PC-3 (cell line): ENCODE measurements around the gene ANKRD62. TPM values are rescaled to one million over a fixed set of nuclear protein-coding genes. Genes with fewer than 3 reads are reported as not detected.
A peak's percentile ranks its signal among the peaks of the same experiment; 100 is the strongest.

Source experiments
- ATAC-seq: fragments of 200-7000 bp; cut with Tn5 transposase; 2 replicates; pipeline ENCODE4 v1.9.1; 2020; ENCODE audit warnings: mild to moderate bottlenecking, moderate library complexity
- BruUV-seq: library from RNA; stranded (reverse); fragments of 400-500 nt; replicated peaks from 2 replicates; lab custom pipeline; 2021; lab: Mats Ljungman, UMichigan
- CTCF ChIA-PET: fragments of 300-600 bp; sonication (Branson Sonifier 250); formaldehyde crosslinking; loops from one replicate; lab custom pipeline; 2022; ENCODE audit warnings: antibody characterized with exemption; lab: Charles Lee
- POLR2A ChIA-PET: fragments of 300-600 bp; sonication (Branson Sonifier 250); formaldehyde crosslinking; loops from one replicate; lab custom pipeline; 2022; ENCODE audit warnings: antibody characterized with exemption; ENCODE audit not compliant: unreplicated experiment; lab: Charles Lee
- DNase-seq: peaks from one replicate; pipeline ENCODE4 v3.0.0-alpha.2; 2015
- H2AFZ ChIP-seq: fragments of 300-600 bp; sonication (generic); 2 replicates; pipeline ENCODE4 v1.6.0; 2016; ENCODE audit warnings: antibody characterized with exemption, low read length
- H3F3A ChIP-seq: fragments of 300-600 bp; sonication (generic); one replicate; pipeline ENCODE4 v1.6.0; 2017; ENCODE audit warnings: antibody characterized with exemption, low read length, control low read depth, mild to moderate bottlenecking; ENCODE audit not compliant: unreplicated experiment
- H3K27ac ChIP-seq: fragments of 300-600 bp; sonication (generic); 2 replicates; pipeline ENCODE4 v1.5.1; 2016; ENCODE audit warnings: mild to moderate bottlenecking, low read length
- H3K27me3 ChIP-seq: fragments of 300-600 bp; sonication (generic); 2 replicates; pipeline ENCODE4 v1.6.1; 2016; ENCODE audit warnings: low read length, mixed read lengths
- H3K36me3 ChIP-seq: fragments of 300-600 bp; sonication (generic); 2 replicates; pipeline ENCODE4 v1.6.1; 2016; ENCODE audit warnings: low read depth, mixed run types, low read length, mixed read lengths
- H3K4me1 ChIP-seq: fragments of 300-600 bp; sonication (generic); 2 replicates; pipeline ENCODE4 v1.5.1; 2016; ENCODE audit warnings: low read length; ENCODE audit not compliant: insufficient read depth
- H3K4me2 ChIP-seq: fragments of 300-600 bp; sonication (generic); 2 replicates; pipeline ENCODE4 v1.6.0; 2016; ENCODE audit warnings: low read length
- H3K4me3 ChIP-seq: fragments of 300-600 bp; sonication (generic); 2 replicates; pipeline ENCODE4 v1.5.1; 2016; ENCODE audit warnings: mild to moderate bottlenecking, low read length, mixed read lengths
- H3K79me2 ChIP-seq: fragments of 300-600 bp; sonication (generic); 2 replicates; pipeline ENCODE4 v1.6.1; 2017; ENCODE audit warnings: low read length, mixed read lengths
- H3K9ac ChIP-seq: fragments of 300-600 bp; sonication (generic); 2 replicates; pipeline ENCODE4 v1.6.0; 2016; ENCODE audit warnings: mild to moderate bottlenecking, low read length
- H3K9me2 ChIP-seq: fragments of 300-600 bp; sonication (generic); replicated peaks from 2 replicates; pipeline ENCODE4 v1.6.1; 2016; ENCODE audit warnings: mixed run types, low read length, mixed read lengths
- H3K9me3 ChIP-seq: fragments of 300-600 bp; sonication (generic); 2 replicates; pipeline ENCODE4 v1.6.1; 2016; ENCODE audit warnings: low read length, mixed read lengths
- H4K20me1 ChIP-seq: fragments of 300-600 bp; sonication (generic); 2 replicates; pipeline ENCODE4 v1.6.1; 2016; ENCODE audit warnings: low read length, mixed read lengths
- EZH2 ChIP-seq: fragments of 300-600 bp; sonication (generic); IDR thresholded peaks from one replicate; pipeline ENCODE4 v1.6.1; 2017; ENCODE audit warnings: antibody characterized with exemption, mild to moderate bottlenecking, low read length; ENCODE audit not compliant: unreplicated experiment
- EZH2phosphoT487 ChIP-seq: fragments of 300-600 bp; sonication (generic); IDR thresholded peaks from 2 replicates; pipeline ENCODE4 v1.6.1; 2018; ENCODE audit warnings: mild to moderate bottlenecking, antibody characterized with exemption, low read length, borderline replicate concordance
- intact Hi-C: fragments of 100-400 bp; cut with micrococcal nuclease; formaldehyde crosslinking; loops from 2 replicates; pipeline ENCODE4 v1.9.0; 2023
- total RNA-seq: library from RNA; depleted of rRNA; stranded (reverse); fragments of >200 nt; gene quantifications from 2 replicates; pipeline ENCODE4 v1.2.3, GENCODE V29; 2014
- TF ChIP-seq, protein P1 (sequence below): fragments of 300-600 bp; sonication (generic); conservative IDR thresholded peaks from 2 replicates; pipeline ENCODE4 v1.5.1; 2017; ENCODE audit warnings: antibody characterized with exemption, low read depth, mild to moderate bottlenecking, low read length

The ANKRD62 gene
- total RNA-seq, 1 experiment from 2014 or later, result not detected

DNA sequence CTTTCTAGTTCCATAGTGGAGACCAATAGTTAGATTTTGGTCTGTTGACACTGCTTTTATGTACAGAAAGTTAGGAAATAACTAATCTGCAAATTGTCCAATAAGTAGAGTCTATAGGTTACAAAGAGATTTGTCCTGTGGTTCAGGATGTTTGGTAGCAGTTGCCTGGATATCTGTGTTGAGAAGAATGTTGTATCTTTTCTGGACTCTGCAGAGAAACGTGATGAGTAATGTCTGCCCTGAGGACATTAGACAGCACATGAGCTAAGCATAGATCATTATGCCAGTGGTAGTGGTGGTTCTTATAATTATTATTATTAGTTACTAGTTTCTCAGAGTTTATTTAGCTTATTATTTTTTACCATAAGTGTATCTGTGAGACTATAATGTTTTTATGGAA, 65.8 kb downstream of the ANKRD62 start:
- CTCF ChIA-PET, result no interaction called here
- POLR2A ChIA-PET, result no interaction called here
- Histone ChIP-seq H3K27ac (no peak overlapping the region), H3K9ac (no peak overlapping the region), H3K4me3 (no peak overlapping the region), H3K79me2 (no peaks in the 10 kb centered on the region), H3K9me2 (no peaks in the 10 kb centered on the region), H3K4me1 (peaks cover 4% of the 10 kb centered on the region; the same call in 1 of the 2 replicates), H3F3A (no peaks in the 10 kb centered on the region), H3K9me3 (no peaks in the 10 kb centered on the region), H4K20me1 (no peaks in the 10 kb centered on the region), H3K27me3 (0 out of 2 replicates have a peak, but pooled peaks cover 23% of the 10 kb centered on the region), H2AFZ (no peak overlapping the region), H3K36me3 (no peaks in the 10 kb centered on the region), H3K4me2 (no peak overlapping the region)
- intact Hi-C loops, result no loop called here
- ATAC-seq, result peak; percentile 84
- peak; percentile 79 for DNase-seq
- TF ChIP-seq, protein P1, sequence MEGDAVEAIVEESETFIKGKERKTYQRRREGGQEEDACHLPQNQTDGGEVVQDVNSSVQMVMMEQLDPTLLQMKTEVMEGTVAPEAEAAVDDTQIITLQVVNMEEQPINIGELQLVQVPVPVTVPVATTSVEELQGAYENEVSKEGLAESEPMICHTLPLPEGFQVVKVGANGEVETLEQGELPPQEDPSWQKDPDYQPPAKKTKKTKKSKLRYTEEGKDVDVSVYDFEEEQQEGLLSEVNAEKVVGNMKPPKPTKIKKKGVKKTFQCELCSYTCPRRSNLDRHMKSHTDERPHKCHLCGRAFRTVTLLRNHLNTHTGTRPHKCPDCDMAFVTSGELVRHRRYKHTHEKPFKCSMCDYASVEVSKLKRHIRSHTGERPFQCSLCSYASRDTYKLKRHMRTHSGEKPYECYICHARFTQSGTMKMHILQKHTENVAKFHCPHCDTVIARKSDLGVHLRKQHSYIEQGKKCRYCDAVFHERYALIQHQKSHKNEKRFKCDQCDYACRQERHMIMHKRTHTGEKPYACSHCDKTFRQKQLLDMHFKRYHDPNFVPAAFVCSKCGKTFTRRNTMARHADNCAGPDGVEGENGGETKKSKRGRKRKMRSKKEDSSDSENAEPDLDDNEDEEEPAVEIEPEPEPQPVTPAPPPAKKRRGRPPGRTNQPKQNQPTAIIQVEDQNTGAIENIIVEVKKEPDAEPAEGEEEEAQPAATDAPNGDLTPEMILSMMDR, result no peak
- no peak for TF ChIP-seq EZH2
- no peak for TF ChIP-seq EZH2phosphoT487
- BruUV-seq, result no TSS peak

DNA sequence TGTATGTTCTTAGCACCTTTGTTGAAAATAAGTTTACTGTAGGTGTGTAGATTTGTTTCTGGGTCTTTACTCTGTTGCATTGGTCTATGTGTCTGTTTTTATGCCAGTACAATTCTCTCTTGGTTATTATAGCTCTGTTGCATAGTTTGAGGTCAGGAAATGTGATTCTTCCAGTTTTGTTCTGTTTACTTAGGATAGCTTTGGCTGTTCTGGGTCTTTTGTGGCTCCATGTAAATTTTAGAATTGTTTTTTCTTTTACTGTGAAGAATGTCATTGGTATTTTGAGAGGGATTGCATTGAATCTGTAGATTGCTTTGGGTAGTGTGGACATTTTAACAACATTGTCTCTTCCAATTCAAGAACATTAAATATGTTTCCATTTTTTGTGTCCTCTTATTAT, 69.1 kb downstream of the ANKRD62 start:
- ATAC-seq (no peak), DNase-seq (no peak)
- POLR2A ChIA-PET, result interaction anchor here (0.5 kb wide), 1 partner anchor 103 kb away, joined by 5 read pairs; no protein-coding TSS in a partner anchor
- CTCF ChIA-PET, result no interaction called here
- Histone ChIP-seq H3K9ac (no peak overlapping the region), H4K20me1 (no peaks in the 10 kb centered on the region), H3F3A (no peaks in the 10 kb centered on the region), H3K36me3 (no peaks in the 10 kb centered on the region), H3K79me2 (no peaks in the 10 kb centered on the region), H3K4me3 (no peak overlapping the region), H2AFZ (no peak overlapping the region), H3K27ac (no peak overlapping the region), H3K4me1 (peaks cover 4% of the 10 kb centered on the region; the same call in 1 of the 2 replicates), H3K27me3 (0 out of 2 replicates have a peak, but pooled peaks cover 8% of the 10 kb centered on the region), H3K9me3 (no peaks in the 10 kb centered on the region), H3K9me2 (no peaks in the 10 kb centered on the region), H3K4me2 (no peak overlapping the region)
- intact Hi-C loops, result no loop called here
- BruUV-seq, result no TSS peak
- TF ChIP-seq EZH2phosphoT487 (no peak), EZH2 (no peak)
- TF ChIP-seq, protein P1, result no peak

DNA sequence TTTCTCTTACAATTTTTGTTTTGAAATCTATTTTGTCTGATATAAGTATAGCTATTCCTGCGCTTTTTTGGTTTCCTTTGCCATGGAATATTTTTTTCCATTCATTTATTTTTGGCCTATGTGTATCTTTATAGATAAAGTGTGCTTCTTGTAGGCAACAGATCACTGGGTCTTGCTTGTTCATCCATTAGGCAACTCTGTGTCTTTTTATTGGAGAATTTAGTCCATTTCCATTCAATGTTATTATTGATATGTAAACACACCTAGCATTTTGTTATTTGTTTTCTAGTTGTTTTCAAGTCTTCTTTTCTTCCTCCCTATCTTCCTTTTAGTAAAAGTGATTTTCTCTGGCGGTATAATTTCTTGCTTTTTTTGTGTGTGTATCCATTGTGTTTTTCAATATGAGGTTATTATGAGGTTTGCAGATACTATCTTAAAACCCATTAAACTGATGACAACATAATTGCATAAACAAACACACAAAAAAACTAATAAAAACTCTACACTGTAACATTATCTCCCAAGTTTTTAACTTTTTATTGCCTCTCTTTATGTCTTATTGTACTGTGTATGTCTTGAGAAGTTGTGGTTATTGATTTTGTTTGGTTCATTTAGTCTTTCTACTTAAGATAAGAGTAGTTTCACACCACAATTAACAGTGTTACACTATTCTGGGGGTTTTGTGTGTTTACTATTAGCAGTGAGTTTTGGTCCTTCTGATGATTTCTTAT, 71.6 kb downstream of the ANKRD62 start:
- no TSS peak for BruUV-seq
- Histone ChIP-seq H3K4me2 (no peak overlapping the region), H3K27ac (no peak overlapping the region), H3K9me2 (no peaks in the 10 kb centered on the region), H3K9me3 (no peaks in the 10 kb centered on the region), H3K4me1 (no peaks in the 10 kb centered on the region), H4K20me1 (no peaks in the 10 kb centered on the region), H3K27me3 (0 out of 2 replicates have a peak, but pooled peaks cover 8% of the 10 kb centered on the region), H3K9ac (no peak overlapping the region), H3K4me3 (no peak overlapping the region), H2AFZ (no peak overlapping the region), H3K36me3 (no peaks in the 10 kb centered on the region), H3F3A (no peaks in the 10 kb centered on the region), H3K79me2 (no peaks in the 10 kb centered on the region)
- TF ChIP-seq EZH2phosphoT487 (no peak), EZH2 (no peak)
- TF ChIP-seq, protein P1, result no peak
- intact Hi-C loops, result no loop called here
- no peak for ATAC-seq
- ChIA-PET CTCF (no interaction called here), POLR2A (no interaction called here)
- no peak for DNase-seq
